Activated CD4-positive, alpha-beta T cell treated with anti-CD3 and anti-CD28 coated beads, Interleukin-10, Interleukin-2, amounts not matched to agents 100 ng/mL and 50 ng/mL, durations not matched to agents 16 hours and 8 hours (primary cell): ENCODE measurements around the gene EIF4E1B.
A peak's percentile ranks its signal among the peaks of the same experiment; 100 is the strongest.
"Not testable (repeated sequence)": the region's sequence is repeated elsewhere in the genome, so short reads cannot be mapped to it uniquely, and the experiment has no call there.

Source experiments
- DNase-seq: peaks from one replicate; pipeline ENCODE4 v3.0.0-alpha.2; 2020

Gene EIF4E1B, protein sequence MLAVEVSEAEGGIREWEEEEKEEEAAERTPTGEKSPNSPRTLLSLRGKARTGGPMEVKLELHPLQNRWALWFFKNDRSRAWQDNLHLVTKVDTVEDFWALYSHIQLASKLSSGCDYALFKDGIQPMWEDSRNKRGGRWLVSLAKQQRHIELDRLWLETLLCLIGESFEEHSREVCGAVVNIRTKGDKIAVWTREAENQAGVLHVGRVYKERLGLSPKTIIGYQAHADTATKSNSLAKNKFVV

DNA sequence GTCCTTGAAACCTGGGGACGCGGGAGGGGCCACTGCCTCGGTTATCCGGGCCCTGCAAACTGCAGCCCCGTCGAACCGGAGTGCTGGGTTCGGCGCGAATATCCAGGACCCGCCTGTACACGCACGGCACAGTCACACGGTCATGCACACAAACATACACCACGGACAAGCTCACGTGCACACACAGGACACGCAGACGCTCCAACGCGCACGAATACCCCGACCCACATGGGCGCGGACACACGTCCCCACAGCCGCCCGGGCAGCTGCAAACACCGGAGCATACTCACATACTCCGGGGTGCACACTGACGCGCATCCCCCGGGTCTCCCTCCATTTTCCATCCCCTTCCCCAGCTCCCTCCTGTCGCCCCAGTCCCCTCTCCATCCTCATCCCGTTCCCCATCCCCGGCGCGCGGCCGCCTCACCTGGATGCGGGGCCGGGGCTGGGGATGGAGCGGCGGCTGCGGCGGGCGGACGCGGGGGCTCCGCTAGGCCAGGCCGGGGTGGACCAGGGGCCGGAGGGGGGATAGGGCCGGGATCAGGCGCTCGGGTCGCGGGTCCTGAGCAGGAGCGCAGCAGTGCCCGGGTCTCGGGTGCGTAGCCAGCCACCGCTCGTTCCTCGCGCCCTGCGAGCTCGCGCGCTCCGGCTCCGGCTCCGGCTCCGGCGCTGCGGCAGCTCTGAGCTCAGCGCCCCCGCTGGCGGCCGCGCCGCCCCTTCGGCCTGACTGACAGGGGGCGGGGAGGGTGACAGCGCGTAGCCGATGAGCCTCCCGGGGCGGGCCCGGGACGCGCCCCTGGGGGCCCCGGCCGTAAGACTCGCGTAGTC is at the start of gene EIF4E1B, which contains the start of gene SNCB:
Gene EIF4E1B (plus strand): TSS at position 823 of the 828 bp plus-strand sequence. CDS start 12,113 bp downstream, outside the sequence.
Gene SNCB (minus strand): TSS at position 682 of the 828 bp plus-strand sequence. CDS start 880 bp downstream, outside the sequence.
- peak; percentile 60 for DNase-seq

DNA sequence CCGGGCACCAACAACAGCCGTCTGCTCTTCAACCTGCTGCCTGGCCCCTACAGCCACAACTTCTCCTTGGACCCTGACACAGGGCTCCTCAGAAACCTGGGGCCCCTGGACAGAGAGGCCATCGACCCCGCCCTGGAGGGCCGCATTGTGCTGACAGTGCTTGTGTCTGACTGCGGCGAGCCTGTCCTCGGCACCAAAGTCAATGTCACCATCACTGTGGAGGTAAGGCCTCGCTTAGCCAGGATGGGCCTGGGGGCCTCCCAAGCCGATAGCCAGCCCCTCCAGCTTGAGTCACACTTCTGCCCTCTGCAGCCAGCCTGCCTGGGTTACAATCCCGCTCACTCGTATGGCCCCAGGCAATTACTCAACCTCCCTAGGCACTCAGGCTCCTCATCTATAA is 49.1 kb upstream of the EIF4E1B start:
- DNase-seq: no peak

DNA sequence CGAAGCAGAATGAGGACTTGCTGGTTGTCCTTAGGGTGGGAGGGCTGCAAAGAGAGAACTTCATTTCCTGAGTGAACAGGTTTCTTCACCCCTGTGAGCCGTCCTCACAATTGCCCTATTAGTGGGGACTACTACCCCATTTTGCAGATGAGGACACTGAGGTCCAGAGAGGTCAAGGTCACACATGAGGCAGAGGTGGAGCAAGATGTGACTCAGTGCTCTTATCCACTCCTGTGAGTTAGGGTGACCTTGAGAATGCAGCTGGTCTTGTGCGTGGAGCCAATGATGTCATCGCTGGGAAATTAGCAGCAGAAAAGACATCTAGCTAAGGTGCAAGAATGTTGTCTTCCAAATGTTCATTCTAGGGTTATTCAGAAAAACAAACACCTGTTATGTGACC is 47.4 kb upstream of the EIF4E1B start:
- no peak for DNase-seq

DNA sequence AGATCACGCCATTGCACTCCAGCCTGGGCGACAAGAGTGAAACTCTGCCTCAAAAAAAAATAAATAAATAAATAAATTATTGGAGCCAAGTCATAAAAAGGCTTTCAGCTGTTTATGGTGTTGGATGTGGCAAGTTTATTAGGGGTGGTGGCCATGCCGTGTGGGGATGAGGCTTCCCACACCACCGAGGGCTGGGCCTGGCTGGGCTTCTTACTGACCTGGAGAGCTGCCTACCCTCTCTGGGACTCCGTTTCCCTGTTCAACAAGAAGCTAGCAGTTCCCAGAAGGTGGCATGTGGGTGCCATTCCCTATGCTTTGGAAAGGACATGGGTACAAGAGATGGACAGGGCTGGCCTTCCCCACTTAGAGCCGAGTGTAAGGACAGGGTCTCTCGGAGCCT is 43.1 kb upstream of the EIF4E1B start:
- no peak for DNase-seq

DNA sequence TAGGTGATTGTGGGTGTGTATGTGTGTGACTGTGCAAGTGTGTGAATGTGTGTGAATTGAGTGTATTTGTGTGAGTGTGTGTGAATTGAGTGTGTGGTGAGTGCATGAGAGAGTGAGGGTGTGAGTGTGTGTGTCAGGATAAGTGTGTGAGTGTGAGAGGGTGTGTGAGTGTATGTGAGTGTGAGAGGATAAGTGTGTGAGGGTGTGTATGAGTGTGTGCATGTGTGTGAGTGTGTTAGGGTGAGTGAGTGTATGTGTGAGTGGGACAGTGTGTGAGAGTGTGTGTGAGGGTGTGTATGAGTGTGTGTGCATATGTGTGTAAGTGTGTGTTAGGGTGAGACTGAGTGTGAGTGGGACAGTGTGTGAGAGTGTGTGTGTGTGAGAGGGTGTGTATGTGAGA is 42.2 kb upstream of the EIF4E1B start:
- DNase-seq: no peak

DNA sequence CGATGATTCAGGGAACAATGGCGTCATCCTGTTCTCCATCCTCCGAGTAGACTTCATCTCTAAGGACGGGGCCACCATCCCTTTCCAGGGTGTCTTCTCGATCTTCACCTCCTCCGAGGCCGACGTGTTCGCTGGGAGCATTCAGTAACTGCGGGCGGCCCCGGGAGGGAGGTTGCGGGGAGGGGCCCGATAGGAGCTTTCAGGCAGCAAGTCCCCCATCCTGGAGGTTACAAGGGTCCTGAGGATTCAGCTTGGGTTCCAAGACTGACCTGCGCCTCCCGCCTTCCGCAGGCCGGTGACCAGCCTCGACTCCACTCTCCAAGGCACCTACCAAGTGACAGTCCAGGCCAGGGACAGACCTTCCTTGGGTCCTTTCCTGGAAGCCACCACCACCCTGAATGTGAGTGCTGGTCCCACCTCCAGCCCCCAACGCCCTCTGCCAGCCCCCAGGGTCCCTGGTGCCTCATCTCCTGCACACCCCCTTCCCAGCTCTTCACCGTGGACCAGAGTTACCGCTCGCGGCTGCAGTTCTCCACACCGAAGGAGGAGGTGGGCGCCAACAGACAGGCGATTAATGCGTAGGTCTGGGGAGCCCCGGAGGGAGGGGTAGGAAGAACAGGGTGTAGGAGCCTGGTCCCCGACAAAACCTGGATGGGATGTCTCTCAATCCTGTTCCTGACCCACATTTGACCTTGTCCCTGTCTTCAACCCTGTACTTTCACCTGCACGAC is 41.3 kb upstream of the EIF4E1B start:
- no peak for DNase-seq

DNA sequence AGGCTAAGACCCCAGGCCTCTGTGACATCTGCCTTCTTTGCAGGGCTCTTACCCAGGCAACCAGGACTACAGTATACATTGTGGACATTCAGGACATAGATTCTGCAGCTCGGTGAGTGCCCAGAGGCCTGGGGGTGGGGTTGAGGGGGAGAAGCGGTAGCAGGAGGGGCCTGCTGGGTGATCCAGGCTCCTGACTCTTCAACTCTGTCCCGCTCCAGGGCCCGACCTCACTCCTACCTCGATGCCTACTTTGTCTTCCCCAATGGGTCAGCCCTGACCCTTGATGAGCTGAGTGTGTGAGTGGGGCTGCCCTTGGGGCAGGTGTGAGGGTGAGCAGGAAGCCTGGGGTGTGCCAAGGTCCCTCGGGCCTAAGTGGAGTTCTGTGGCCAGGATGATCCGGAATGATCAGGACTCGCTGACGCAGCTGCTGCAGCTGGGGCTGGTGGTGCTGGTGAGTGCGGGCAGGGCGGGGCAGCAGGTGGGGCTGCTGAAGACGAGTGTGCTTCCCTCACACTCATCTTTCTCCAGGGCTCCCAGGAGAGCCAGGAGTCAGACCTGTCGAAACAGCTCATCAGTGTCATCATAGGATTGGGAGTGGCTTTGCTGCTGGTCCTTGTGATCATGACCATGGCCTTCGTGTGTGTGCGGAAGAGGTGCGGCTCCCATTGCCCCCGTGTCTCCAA is 40.3 kb upstream of the EIF4E1B start:
- DNase-seq: no peak

DNA sequence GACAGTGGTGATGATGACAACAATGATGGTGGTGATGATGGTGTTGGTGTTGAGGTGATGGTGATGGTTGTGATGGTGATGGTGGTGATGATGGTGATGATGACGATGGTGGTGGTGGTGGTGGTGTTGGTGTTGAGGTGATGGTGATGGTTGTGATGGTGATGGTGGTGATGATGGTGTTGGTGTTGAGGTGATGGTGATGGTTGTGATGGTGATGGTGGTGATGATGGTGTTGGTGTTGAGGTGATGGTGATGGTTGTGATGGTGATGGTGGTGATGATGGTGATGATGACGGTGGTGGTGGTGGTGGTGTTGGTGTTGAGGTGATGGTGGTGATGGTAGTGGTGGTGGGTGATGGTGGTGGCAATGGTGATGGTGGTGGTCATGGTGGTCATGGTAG is 38.8 kb upstream of the EIF4E1B start:
- not testable (repeated sequence) for DNase-seq

DNA sequence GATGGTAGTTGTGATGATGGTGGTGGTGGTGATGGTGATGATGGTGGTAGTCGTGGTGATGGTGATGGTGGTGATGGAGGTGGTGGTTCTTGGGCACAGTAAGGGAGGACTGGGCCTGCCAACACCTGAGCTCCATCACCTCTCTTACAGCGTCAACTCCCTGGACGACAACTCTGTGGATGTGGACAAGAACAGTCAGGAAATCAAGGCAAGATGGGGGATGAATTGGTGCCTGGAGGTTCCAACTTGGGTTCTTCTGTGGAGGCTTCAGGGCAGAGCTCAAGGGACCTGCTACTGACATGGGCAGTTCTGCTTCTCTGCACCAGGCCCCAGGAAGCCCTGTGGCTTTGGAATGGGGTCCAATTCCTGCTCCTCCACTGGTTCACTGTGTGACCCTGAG is 37.9 kb upstream of the EIF4E1B start:
- no peak for DNase-seq

DNA sequence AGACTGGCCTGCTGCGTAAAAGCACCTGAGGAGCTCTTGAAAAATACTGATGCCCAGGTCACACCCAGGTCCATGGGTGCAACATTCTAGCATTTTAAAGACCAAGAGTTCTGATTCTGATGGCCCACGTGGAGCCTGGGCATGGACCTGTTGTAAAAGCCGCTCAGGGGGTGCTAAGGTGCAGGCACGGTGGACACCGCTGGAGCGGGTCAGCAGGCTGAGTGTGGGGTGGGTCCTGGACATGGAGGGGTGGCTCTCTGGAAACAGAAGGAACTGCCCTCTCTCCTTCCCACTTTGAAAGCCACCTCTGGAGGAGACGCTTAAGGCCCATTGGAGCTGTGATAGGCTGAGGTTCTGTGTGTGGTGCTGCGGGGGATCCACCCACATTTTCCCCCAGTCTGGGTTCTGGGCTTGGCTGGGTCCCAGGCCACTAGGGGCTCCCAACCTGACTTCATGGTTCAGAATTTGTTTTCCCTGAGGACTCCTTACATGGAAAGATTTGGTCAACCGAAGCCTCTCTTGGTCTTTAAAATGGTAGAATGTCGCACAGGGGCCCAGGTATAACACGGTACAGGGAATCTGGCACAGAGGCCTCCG is 37.1 kb upstream of the EIF4E1B start:
- no peak for DNase-seq

DNA sequence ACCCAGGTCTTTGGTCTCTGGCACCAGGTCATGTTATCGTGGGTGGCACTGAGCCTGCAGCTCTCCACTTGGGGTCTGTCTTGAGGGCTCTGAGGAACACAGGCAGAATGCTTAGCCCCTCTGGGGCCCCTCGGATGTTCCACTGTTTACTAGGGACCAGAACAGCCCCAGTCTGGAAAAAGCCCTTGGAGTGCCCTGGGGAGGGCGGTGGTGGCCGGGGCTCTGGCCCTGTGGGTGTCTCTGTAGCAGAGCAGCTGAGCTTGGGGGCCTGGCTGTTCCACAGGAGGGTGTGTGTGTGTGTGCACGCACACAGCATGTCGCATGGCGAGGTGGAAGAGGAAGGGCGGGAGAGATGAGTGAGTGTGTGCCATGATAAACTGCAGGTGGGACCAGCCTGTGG is 35.9 kb upstream of the EIF4E1B start:
- no peak for DNase-seq

DNA sequence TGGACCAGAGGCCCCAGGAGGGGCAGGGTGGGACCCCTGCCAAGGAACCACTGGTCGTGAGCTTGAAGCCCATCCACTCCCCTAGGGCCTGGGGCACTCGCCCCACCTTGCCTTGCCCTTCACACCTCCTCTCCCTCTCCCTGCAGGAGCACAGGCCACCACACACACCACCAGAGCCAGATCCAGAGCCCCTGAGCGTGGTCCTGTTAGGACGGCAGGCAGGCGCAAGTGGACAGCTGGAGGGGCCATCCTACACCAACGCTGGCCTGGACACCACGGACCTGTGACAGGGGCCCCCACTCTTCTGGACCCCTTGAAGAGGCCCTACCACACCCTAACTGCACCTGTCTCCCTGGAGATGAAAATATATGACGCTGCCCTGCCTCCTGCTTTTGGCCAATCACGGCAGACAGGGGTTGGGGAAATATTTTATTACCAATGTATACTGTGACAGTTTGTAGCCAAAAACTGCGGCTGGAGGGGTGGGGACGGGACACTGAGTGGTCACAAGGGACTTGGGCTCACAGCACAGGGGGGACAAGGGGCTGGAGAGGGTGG is 35.0 kb upstream of the EIF4E1B start:
- no peak for DNase-seq

DNA sequence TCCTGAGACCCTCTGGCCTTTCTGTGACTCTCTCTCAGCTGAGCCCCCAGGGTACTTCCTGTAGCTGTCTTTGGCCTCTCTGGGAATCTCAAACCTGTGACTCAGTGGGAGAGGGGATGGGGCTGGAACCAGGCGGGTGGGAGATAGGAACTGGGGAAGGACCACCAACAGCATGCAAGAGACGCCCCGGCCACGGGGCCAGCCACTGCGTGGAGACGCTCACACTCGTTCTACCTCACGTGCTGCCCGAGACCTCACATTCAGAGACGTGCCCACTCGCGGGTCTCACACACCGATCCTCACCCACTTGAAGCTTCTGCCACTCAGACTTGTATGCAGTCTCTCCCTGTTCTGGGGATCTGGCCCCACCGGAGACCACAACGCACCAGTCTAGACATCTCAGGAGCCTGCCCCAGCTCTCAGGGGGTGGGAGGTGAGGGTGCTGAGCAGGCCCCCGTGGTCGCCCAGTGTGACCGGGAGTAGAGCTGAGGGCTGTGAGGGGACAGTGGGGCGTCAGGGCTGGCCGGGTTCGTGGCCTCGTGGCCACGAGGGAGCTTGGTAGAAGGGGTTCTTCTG is 34.3 kb upstream of the EIF4E1B start:
- DNase-seq: no peak

DNA sequence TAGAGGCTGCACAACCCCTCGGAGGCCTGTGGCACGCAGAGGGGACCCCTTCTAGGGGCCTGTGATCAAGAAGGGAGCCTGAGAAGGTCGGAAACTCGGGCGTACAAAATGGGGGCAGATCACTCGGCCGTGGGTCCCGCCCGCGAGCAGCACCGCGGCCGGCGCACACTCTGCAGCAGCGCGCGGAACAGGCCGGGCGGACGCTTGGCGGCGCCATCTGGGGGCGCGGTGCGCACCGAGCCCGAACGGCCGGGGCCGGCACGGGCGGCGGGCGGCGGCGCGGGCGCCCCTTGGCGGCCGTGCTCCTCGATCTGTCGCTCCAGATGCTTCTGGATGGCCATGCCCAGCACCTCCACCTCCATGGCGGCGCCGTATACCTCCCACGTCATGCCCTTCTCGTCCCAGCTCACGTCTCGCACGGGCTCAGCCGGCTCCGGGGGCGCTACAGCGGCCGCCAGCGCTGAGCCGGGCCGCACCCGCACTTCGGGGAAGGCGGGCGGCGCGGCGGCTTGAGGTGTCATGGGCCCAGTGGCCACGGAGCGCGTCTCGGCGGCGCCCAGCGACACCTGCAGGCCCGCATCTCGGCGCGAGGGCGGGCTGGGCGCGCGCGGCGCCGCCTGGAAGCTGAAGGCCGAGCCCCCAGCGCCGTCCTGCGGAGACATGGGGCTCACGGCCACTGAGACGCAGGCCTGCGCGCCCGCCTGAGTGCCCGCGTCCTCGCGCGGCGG is 33.6 kb upstream of the EIF4E1B start:
- peak; percentile 73 for DNase-seq

DNA sequence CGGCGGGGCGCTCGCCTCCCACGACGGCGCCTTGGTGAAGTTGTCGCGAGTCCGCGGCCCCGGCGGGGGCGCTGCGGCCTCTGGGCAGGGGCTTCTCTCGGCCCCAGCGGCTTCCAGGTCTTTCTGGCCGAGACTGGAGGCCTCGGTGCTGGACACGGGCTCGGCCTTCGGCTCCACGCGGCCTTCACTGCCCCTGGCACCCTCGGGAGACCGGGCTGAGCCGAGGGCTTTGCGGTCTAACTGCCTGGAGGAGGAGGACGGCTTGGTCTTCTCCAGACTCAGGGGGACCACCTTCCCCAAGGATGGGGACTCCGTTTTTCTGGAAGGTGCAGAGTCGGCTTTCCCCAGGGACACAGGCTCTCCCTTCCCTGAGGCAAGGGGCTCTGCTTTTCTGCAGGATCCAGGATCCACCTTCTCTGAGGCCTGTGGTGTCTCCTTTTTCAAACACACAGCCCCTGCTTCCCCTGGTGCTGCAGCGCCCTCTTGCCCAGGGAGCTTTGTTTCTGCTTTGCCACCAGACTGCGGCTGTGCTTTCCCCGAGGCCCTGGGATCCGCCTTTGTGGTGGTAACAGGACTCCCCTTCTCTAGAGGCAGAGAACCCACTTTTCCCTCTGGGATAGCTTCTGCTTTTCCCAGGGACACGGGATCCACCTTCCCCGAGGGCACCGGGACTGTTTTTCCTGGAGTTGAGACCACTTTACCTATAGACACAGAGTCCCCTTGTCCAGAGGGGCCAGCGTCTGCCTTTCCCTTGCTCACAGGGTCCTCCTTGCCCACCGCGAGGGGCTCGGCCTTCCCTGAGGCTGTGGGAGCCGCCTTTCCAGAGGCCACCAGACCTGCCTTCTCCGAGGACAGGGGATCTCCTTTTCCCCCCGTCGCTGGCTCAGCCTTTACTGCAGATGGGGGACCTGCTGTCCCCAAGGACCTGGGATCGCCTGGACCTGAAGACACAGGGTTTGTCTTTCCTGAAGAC is 32.8 kb upstream of the EIF4E1B start:
- DNase-seq: no peak

DNA sequence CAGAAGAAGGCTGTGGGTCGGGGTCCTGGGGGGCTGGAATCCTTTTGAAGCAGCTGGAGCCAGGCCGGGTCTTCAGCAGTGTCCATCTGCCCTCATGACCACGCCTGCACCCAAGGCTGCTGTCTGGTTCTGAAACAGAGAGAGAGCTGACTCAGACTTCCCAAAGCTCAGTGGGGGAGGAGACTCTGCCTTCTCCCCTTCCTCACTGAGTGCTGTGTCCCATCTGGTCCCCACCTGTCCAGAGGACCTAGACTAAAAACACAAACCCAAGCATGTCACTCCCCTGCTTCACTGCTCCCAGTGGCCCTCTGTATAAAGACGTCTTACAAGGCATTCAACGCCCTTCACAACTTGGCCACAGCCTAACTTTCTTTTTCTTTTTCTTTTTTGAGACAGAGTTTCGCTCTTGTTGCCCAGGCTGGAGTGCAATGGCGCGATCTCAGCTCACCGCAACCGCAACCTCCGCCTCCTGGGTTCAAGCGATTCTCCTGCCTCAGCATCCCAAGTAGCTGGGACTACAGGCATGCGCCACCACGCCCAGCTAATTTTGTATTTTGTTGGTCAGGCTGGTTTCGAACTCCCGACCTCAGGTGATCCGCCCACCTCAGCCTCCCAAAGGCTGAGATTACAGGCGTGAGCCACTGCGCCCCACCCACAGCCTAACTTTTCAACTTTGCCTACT is 30.6 kb upstream of the EIF4E1B start:
- not testable (repeated sequence) for DNase-seq

DNA sequence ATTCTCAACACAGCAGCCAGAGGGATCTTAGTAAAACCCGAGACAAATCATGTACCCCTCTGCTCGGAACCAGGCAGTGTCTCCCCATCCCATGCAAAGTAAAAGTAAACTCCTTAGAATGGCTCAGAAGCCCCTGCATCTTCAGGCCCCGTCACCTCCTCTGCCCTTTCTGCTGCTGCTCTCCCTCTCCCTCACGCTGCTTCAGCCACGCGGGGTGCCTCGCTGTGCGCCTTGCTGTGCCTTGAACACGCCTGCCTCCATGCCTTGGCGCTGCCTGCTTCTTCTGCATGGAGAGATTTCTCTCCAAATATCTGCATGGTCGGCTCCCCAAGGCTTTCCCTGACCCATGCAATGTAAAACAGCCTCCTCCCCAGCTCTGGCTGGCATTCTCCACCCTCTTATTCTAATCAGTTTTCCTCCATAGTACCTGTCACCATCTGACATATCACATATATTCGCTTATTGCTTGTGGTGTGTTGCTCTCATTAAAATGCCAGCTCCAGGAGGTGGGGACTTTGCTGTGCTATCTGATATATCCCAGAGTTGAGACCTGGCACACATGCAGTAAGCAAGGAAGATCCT is 28.5 kb upstream of the EIF4E1B start:
- DNase-seq: no peak

DNA sequence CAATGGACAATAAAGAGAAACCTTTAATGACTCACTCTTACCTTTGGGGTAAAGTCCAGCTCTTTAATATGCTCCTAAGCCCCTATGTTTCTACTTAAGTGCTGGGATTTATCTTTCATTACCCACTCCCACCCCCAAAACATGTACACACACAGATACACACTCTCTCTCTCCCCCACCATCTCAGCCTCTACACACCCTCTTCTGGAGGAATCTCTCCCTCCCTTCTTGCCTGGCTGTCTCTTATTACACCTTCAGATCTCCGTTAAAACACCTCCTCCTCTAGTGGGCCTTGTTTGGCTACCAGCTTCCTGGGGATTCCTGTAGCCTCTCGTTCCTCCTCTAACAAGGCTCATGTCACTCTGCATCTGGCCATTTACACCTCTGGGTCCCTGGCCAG is 27.4 kb upstream of the EIF4E1B start:
- DNase-seq: no peak

DNA sequence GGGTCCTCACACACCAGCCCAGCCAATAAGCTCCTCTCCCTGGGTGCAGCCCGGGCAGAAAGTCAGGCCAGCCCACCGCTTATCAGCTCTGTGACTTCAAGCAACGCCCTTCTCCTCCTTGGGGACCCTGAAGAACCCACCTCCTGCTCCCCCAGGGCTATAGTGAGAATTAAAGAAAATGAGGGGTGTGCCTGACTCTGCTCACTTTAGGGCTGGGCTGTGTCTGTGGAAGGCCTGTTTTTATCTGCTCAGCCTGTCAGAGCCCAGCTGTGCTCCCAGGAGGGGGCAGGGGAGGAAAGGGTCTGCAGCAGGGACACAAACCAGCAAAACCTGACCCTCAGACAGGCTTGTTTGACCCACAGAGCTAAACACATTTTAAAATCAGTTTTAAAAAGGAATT is 24.4 kb upstream of the EIF4E1B start:
- DNase-seq: no peak
